GM23338 (cell line): ENCODE results near the gene UBE2D3. TPM values are rescaled to one million over a fixed set of nuclear protein-coding genes. Genes with fewer than 3 reads are reported as not detected.

Experiments used
- ATAC-seq: fragments of 200-7000 bp; cut with Tn5 transposase; 3 replicates; pipeline ENCODE4 v1.9.1; 2020
- DNase-seq: peaks from one replicate; pipeline ENCODE4 v3.0.0-alpha.2; 2015; ENCODE audit warnings: low spot score
- H2AFZ ChIP-seq: fragments of 200-600 bp; sonication (generic); 2 replicates; pipeline ENCODE4 v1.8.0; 2016; ENCODE audit warnings: antibody characterized with exemption, mild to moderate bottlenecking, moderate library complexity
- H3F3A ChIP-seq: fragments of 200-600 bp; sonication (generic); replicated peaks from 2 replicates; pipeline ENCODE4 v1.8.0; 2017; ENCODE audit warnings: antibody characterized with exemption, mixed run types, low read depth
- H3K27ac ChIP-seq: fragments of 200-600 bp; sonication (generic); 2 replicates; pipeline ENCODE4 v1.6.1; 2016; ENCODE audit warnings: low read depth
- H3K27me3 ChIP-seq: fragments of 200-600 bp; sonication (generic); 2 replicates; pipeline ENCODE4 v1.8.0; 2016; ENCODE audit warnings: mild to moderate bottlenecking, mixed run types, moderate library complexity; ENCODE audit not compliant: insufficient read depth
- H3K36me3 ChIP-seq: fragments of 200-600 bp; sonication (generic); 2 replicates; pipeline ENCODE4 v1.8.0; 2016; ENCODE audit warnings: mild to moderate bottlenecking; ENCODE audit not compliant: insufficient read depth
- H3K4me1 ChIP-seq: fragments of 200-600 bp; sonication (generic); 2 replicates; pipeline ENCODE4 v1.8.0; 2016; ENCODE audit warnings: mild to moderate bottlenecking, moderate library complexity; ENCODE audit not compliant: insufficient read depth
- H3K4me2 ChIP-seq: fragments of 200-600 bp; sonication (generic); 2 replicates; pipeline ENCODE4 v1.7.1; 2017; ENCODE audit warnings: mixed run types
- H3K4me3 ChIP-seq: fragments of 200-600 bp; sonication (generic); 2 replicates; pipeline ENCODE4 v1.6.1; 2016; ENCODE audit warnings: mixed run types
- H3K79me2 ChIP-seq: fragments of 200-600 bp; sonication (generic); replicated peaks from 2 replicates; pipeline ENCODE4 v1.8.0; 2017; ENCODE audit warnings: mild to moderate bottlenecking; ENCODE audit not compliant: insufficient read depth
- H3K9me2 ChIP-seq: fragments of 200-600 bp; sonication (generic); 2 replicates; pipeline ENCODE4 v1.8.0; 2017; ENCODE audit not compliant: insufficient read depth
- H4K20me1 ChIP-seq: fragments of 200-600 bp; sonication (generic); replicated peaks from 2 replicates; pipeline ENCODE4 v1.8.0; 2017; ENCODE audit warnings: mild to moderate bottlenecking; ENCODE audit not compliant: insufficient read depth
- H3K27ac Mint-ChIP-seq: 2 replicates; pipeline ENCODE4 v1.8.0; 2020; ENCODE audit warnings: inconsistent platforms, mild to moderate bottlenecking, moderate library complexity, mixed read lengths
- H3K27me3 Mint-ChIP-seq: 3 replicates; pipeline ENCODE4 v1.8.0; 2022; ENCODE audit warnings: low read depth, mild to moderate bottlenecking, moderate library complexity, mixed read lengths, inconsistent platforms; ENCODE audit not compliant: insufficient read depth, poor library complexity
- H3K36me3 Mint-ChIP-seq: 3 replicates; pipeline ENCODE4 v1.8.0; 2021; ENCODE audit warnings: low read depth, mild to moderate bottlenecking, inconsistent platforms, moderate library complexity, mixed read lengths
- H3K4me1 Mint-ChIP-seq: 3 replicates; pipeline ENCODE4 v1.8.0; 2020; ENCODE audit warnings: mild to moderate bottlenecking, inconsistent platforms, mixed read lengths
- H3K4me3 Mint-ChIP-seq: 3 replicates; pipeline ENCODE4 v1.8.0; 2021; ENCODE audit warnings: moderate library complexity, mild to moderate bottlenecking, inconsistent platforms, mixed read lengths
- H3K9me3 Mint-ChIP-seq: 3 replicates; pipeline ENCODE4 v1.8.0; 2020; ENCODE audit warnings: moderate library complexity, mild to moderate bottlenecking, inconsistent platforms, mixed read lengths
- CREB1 ChIP-seq: fragments of 250-450 bp; sonication (Bioruptor Pico); IDR thresholded peaks from 2 replicates; pipeline ENCODE4 v1.5.0; 2020; ENCODE audit warnings: low read depth, mild to moderate bottlenecking, moderate library complexity
- CTCF ChIP-seq, 2 experiments: fragments of 200-600 bp in 1 of 2; sonication (generic) in 1 of 2; conservative IDR thresholded peaks; 2 replicates each; pipeline versions ENCODE4 v1.5.1 to v1.6.1; 2016 to 2017; ENCODE audit warnings: antibody characterized with exemption in 2 of 2, low read depth in 2 of 2, mild to moderate bottlenecking in 2 of 2, moderate library complexity in 1 of 2
- EZH2 ChIP-seq: fragments of 200-600 bp; sonication (generic); IDR thresholded peaks from one replicate; pipeline ENCODE4 v1.8.0; 2017; ENCODE audit warnings: antibody characterized with exemption, mild to moderate bottlenecking, low read depth; ENCODE audit not compliant: unreplicated experiment
- EZH2phosphoT487 ChIP-seq: fragments of 200-600 bp; sonication (generic); IDR thresholded peaks from one replicate; pipeline ENCODE4 v1.8.1; 2018; ENCODE audit warnings: antibody characterized with exemption; ENCODE audit not compliant: unreplicated experiment
- JUNB ChIP-seq: IDR thresholded peaks from one replicate; pipeline ENCODE4 v1.6.1; 2016; ENCODE audit warnings: antibody characterized with exemption; ENCODE audit not compliant: unreplicated experiment
- NANOG ChIP-seq: IDR thresholded peaks from 2 replicates; pipeline ENCODE4 v1.6.1; 2016; ENCODE audit warnings: antibody characterized with exemption, borderline replicate concordance
- POLR2AphosphoS5 ChIP-seq: IDR thresholded peaks from 2 replicates; pipeline ENCODE4 v1.6.1; 2016; ENCODE audit warnings: antibody characterized with exemption, low read depth
- REST ChIP-seq: IDR thresholded peaks from one replicate; pipeline ENCODE4 v1.6.1; 2018; ENCODE audit warnings: antibody characterized with exemption; ENCODE audit not compliant: unreplicated experiment
- STAT1 ChIP-seq: IDR thresholded peaks from one replicate; pipeline ENCODE4 v1.6.1; 2016; ENCODE audit warnings: antibody characterized with exemption; ENCODE audit not compliant: unreplicated experiment
- ZNF114 ChIP-seq: fragments of 250-450 bp; sonication (Bioruptor Pico); IDR thresholded peaks from 2 replicates; pipeline ENCODE4 v1.5.0; 2020; ENCODE audit warnings: mild to moderate bottlenecking, moderate library complexity
- ZNF331 ChIP-seq: fragments of 250-450 bp; sonication (Bioruptor Pico); IDR thresholded peaks from 2 replicates; pipeline ENCODE4 v1.5.0; 2020; ENCODE audit warnings: low read depth, mild to moderate bottlenecking, moderate library complexity
- polyA plus RNA-seq: library from polyadenylated mRNA; unstranded; fragments of >200 nt; fragmentation: Nextera tagmentation; extraction: Ambion mirVana; gene quantifications from 2 replicates; pipeline ENCODE4 v1.2.1, GENCODE V29; 2016
- total RNA-seq: library from RNA; depleted of rRNA; stranded (reverse); fragments of >200 nt; shearing (Covaris generic); gene quantifications from 2 replicates; pipeline ENCODE4 v1.2.3, GENCODE V29; 2014
- TF ChIP-seq, protein P1 (sequence below): IDR thresholded peaks from 2 replicates; pipeline ENCODE4 v1.6.1; 2016; ENCODE audit warnings: antibody characterized with exemption
- TF ChIP-seq, protein P2 (sequence below): fragments of 250-450 bp; sonication (Bioruptor Pico); IDR thresholded peaks from 2 replicates; pipeline ENCODE4 v1.5.0; 2020; ENCODE audit warnings: mild to moderate bottlenecking, moderate library complexity

UBE2D3 gene
- total and polyA plus RNA-seq, 2 experiments from 2014 or later, result 250 to 498 TPM

GRCh38 chr4:102761906-102762305, 65.4 kb downstream of the UBE2D3 start:
- Histone ChIP-seq H2AFZ (peak overlapping the region; percentile 97), H3K4me3 (peak overlapping the region; percentile 91), H3K27ac (no peak overlapping the region), H3K27me3 (peaks cover 20% of the 10 kb centered on the region), H3K36me3 (no peaks in the 10 kb centered on the region), H3K79me2 (peaks cover 29% of the 10 kb centered on the region), H3K9me2 (no peaks in the 10 kb centered on the region), H3K4me1 (peaks cover 9% of the 10 kb centered on the region), H4K20me1 (peaks cover 4% of the 10 kb centered on the region; the same call in 1 of the 2 replicates), H3K4me2 (peak overlapping the region; percentile 86), H3F3A (no peaks in the 10 kb centered on the region)
- Mint-ChIP-seq H3K27ac (no peak overlapping the region), H3K4me1 (peaks cover 28% of the 10 kb centered on the region), H3K9me3 (peaks cover 16% of the 10 kb centered on the region; the same call in 2 of the 3 replicates), H3K27me3 (peaks cover 8% of the 10 kb centered on the region), H3K4me3 (peak overlapping the region; percentile 90), H3K36me3 (no peaks in the 10 kb centered on the region; the same call in 2 of the 3 replicates)
- ATAC-seq (no peak), DNase-seq (peak; percentile 18)
- TF ChIP-seq, protein P1, sequence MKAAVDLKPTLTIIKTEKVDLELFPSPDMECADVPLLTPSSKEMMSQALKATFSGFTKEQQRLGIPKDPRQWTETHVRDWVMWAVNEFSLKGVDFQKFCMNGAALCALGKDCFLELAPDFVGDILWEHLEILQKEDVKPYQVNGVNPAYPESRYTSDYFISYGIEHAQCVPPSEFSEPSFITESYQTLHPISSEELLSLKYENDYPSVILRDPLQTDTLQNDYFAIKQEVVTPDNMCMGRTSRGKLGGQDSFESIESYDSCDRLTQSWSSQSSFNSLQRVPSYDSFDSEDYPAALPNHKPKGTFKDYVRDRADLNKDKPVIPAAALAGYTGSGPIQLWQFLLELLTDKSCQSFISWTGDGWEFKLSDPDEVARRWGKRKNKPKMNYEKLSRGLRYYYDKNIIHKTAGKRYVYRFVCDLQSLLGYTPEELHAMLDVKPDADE, result no peak
- no peak for TF ChIP-seq ZNF114 (CRISPR knock-in tag)
- no peak for TF ChIP-seq EZH2
- no peak for TF ChIP-seq CREB1 (CRISPR knock-in tag)
- TF ChIP-seq REST, result no peak
- no peak for TF ChIP-seq STAT1
- TF ChIP-seq ZNF331 (CRISPR knock-in tag), result no peak
- no peak for TF ChIP-seq NANOG
- TF ChIP-seq EZH2phosphoT487, result no peak
- TF ChIP-seq POLR2AphosphoS5, result no peak
- TF ChIP-seq, protein P2, sequence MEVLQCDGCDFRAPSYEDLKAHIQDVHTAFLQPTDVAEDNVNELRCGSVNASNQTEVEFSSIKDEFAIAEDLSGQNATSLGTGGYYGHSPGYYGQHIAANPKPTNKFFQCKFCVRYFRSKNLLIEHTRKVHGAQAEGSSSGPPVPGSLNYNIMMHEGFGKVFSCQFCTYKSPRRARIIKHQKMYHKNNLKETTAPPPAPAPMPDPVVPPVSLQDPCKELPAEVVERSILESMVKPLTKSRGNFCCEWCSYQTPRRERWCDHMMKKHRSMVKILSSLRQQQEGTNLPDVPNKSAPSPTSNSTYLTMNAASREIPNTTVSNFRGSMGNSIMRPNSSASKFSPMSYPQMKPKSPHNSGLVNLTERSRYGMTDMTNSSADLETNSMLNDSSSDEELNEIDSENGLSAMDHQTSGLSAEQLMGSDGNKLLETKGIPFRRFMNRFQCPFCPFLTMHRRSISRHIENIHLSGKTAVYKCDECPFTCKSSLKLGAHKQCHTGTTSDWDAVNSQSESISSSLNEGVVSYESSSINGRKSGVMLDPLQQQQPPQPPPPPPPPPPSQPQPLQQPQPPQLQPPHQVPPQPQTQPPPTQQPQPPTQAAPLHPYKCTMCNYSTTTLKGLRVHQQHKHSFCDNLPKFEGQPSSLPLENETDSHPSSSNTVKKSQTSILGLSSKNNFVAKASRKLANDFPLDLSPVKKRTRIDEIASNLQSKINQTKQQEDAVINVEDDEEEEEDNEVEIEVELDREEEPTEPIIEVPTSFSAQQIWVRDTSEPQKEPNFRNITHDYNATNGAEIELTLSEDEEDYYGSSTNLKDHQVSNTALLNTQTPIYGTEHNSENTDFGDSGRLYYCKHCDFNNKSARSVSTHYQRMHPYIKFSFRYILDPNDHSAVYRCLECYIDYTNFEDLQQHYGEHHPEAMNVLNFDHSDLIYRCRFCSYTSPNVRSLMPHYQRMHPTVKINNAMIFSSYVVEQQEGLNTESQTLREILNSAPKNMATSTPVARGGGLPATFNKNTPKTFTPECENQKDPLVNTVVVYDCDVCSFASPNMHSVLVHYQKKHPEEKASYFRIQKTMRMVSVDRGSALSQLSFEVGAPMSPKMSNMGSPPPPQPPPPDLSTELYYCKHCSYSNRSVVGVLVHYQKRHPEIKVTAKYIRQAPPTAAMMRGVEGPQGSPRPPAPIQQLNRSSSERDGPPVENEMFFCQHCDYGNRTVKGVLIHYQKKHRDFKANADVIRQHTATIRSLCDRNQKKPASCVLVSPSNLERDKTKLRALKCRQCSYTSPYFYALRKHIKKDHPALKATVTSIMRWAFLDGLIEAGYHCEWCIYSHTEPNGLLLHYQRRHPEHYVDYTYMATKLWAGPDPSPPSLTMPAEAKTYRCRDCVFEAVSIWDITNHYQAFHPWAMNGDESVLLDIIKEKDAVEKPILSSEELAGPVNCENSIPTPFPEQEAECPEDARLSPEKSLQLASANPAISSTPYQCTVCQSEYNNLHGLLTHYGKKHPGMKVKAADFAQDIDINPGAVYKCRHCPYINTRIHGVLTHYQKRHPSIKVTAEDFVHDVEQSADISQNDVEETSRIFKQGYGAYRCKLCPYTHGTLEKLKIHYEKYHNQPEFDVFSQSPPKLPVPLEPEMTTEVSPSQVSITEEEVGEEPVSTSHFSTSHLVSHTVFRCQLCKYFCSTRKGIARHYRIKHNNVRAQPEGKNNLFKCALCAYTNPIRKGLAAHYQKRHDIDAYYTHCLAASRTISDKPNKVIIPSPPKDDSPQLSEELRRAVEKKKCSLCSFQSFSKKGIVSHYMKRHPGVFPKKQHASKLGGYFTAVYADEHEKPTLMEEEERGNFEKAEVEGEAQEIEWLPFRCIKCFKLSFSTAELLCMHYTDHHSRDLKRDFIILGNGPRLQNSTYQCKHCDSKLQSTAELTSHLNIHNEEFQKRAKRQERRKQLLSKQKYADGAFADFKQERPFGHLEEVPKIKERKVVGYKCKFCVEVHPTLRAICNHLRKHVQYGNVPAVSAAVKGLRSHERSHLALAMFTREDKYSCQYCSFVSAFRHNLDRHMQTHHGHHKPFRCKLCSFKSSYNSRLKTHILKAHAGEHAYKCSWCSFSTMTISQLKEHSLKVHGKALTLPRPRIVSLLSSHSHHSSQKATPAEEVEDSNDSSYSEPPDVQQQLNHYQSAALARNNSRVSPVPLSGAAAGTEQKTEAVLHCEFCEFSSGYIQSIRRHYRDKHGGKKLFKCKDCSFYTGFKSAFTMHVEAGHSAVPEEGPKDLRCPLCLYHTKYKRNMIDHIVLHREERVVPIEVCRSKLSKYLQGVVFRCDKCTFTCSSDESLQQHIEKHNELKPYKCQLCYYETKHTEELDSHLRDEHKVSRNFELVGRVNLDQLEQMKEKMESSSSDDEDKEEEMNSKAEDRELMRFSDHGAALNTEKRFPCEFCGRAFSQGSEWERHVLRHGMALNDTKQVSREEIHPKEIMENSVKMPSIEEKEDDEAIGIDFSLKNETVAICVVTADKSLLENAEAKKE (CRISPR knock-in tag), result no peak
- TF ChIP-seq CTCF (conservative IDR thresholded peaks at IDR 0.05; ENCODE audit: low read depth in 2 of 2), result no peak
- no peak for TF ChIP-seq JUNB
